Activated CD4-positive, alpha-beta T cell treated with anti-CD3 and anti-CD28 coated beads, Interleukin-2, amount 10 ng/mL, durations not matched to agents 24 days and 14 days (primary cell): Measurements from ENCODE around the gene FBH1. TPM values are rescaled to one million over a fixed set of nuclear protein-coding genes. Genes with fewer than 3 reads are reported as not detected.

Experiments used
- DNase-seq: peaks from one replicate; pipeline ENCODE4 v3.0.0; 2022
- H3K27ac Mint-ChIP-seq: one replicate; pipeline ENCODE4 v1.8.0; 2022; ENCODE audit warnings: mild to moderate bottlenecking, mixed read lengths
- H3K27me3 Mint-ChIP-seq: one replicate; pipeline ENCODE4 v1.8.0; 2022; ENCODE audit warnings: mixed read lengths
- H3K36me3 Mint-ChIP-seq: one replicate; pipeline ENCODE4 v1.8.0; 2022; ENCODE audit warnings: low read depth, mild to moderate bottlenecking, mixed read lengths
- H3K4me1 Mint-ChIP-seq: one replicate; pipeline ENCODE4 v1.8.0; 2021; ENCODE audit warnings: mixed read lengths
- H3K4me3 Mint-ChIP-seq: one replicate; pipeline ENCODE4 v1.8.0; 2022; ENCODE audit warnings: mild to moderate bottlenecking, moderate library complexity, mixed read lengths
- H3K9me3 Mint-ChIP-seq: one replicate; pipeline ENCODE4 v1.8.0; 2021; ENCODE audit warnings: mixed read lengths
- intact Hi-C: fragments of 100-400 bp; cut with micrococcal nuclease; formaldehyde crosslinking; loops from one replicate; pipeline ENCODE4 v1.15.1; 2023
- total RNA-seq: library from RNA; stranded (reverse); gene quantifications from 2 replicates; pipeline ENCODE4 v1.2.3, GENCODE V29; 2022

The FBH1 gene
- total RNA-seq, 1 donor from 2014 or later, result 58.4 TPM

GRCh38 chr10:5888843-5889623 lies 1.0 kb upstream of the FBH1 start:
- peak overlapping the region; percentile 87 for H3K4me3 Mint-ChIP-seq
- H3K27me3 Mint-ChIP-seq, result no peaks in the 10 kb centered on the region
- no peaks in the 10 kb centered on the region for H3K9me3 Mint-ChIP-seq
- H3K36me3 Mint-ChIP-seq, result peaks cover 43% of the 10 kb centered on the region
- peaks cover 38% of the 10 kb centered on the region for H3K4me1 Mint-ChIP-seq
- peak; percentile 86 for DNase-seq
- H3K27ac Mint-ChIP-seq, result peak overlapping the region; percentile 74
- intact Hi-C loops, result loop anchor here (5.0 kb wide), 2 partner anchors 163 to 197 kb away; no protein-coding TSS in a partner anchor

GRCh38 chr10:5890452-5890915 lies 441 bp downstream of the FBH1 start:
- intact Hi-C loops, result loop anchor here (1.0 to 10.0 kb wide), 3 partner anchors 77 to 446 kb away; partner anchors contain the start of genes GDI2 and IL15RA

GRCh38 chr10:5891009-5891408 lies 966 bp downstream of the FBH1 start:
- H3K27ac Mint-ChIP-seq, result peak overlapping the region; percentile 85
- no peak for DNase-seq
- no peaks in the 10 kb centered on the region for H3K9me3 Mint-ChIP-seq
- no peaks in the 10 kb centered on the region for H3K27me3 Mint-ChIP-seq
- intact Hi-C loops, result loop anchor here (2.0 to 10.0 kb wide), 2 partner anchors 86 to 446 kb away; partner anchors contain the start of gene IL15RA
- H3K36me3 Mint-ChIP-seq, result peaks cover 46% of the 10 kb centered on the region
- peaks cover 51% of the 10 kb centered on the region for H3K4me1 Mint-ChIP-seq
- peak overlapping the region; percentile 94 for H3K4me3 Mint-ChIP-seq

More at GRCh38 chr10:5890452-5890915, 441 bp downstream of the FBH1 start:
- peak; percentile 76 for DNase-seq
- Mint-ChIP-seq H3K27me3 (no peaks in the 10 kb centered on the region), H3K27ac (peak overlapping the region; percentile 85), H3K9me3 (no peaks in the 10 kb centered on the region), H3K4me1 (peaks cover 46% of the 10 kb centered on the region), H3K36me3 (peaks cover 46% of the 10 kb centered on the region), H3K4me3 (peak overlapping the region; percentile 94)

- peaks cover 56% of the 10 kb centered on the region for H3K4me1 Mint-ChIP-seq
- H3K4me3 Mint-ChIP-seq, result peak overlapping the region; percentile 26
- intact Hi-C loops, result loop anchor here (10.0 kb wide), 1 partner anchor 447 kb away; no protein-coding TSS in a partner anchor
- H3K27me3 Mint-ChIP-seq, result no peaks in the 10 kb centered on the region
- no peak overlapping the region for H3K27ac Mint-ChIP-seq
- DNase-seq, result no peak
- H3K9me3 Mint-ChIP-seq, result no peaks in the 10 kb centered on the region
- peaks cover 45% of the 10 kb centered on the region for H3K36me3 Mint-ChIP-seq
These were observed 2.0 kb downstream of the FBH1 start for GRCh38 chr10:5892007-5892406.

- no peaks in the 10 kb centered on the region for H3K27me3 Mint-ChIP-seq
- intact Hi-C loops, result loop anchor here (10.0 kb wide), 1 partner anchor 449 kb away; no protein-coding TSS in a partner anchor
- no peak for DNase-seq
- no peak overlapping the region for H3K27ac Mint-ChIP-seq
- peaks cover 49% of the 10 kb centered on the region for H3K4me1 Mint-ChIP-seq
- H3K4me3 Mint-ChIP-seq, result no peak overlapping the region
- peaks cover 50% of the 10 kb centered on the region for H3K36me3 Mint-ChIP-seq
- no peaks in the 10 kb centered on the region for H3K9me3 Mint-ChIP-seq
These were observed 3.3 kb downstream of the FBH1 start for GRCh38 chr10:5893321-5893720.

GRCh38 chr10:5894403-5894802 lies 4.4 kb downstream of the FBH1 start:
- peaks cover 56% of the 10 kb centered on the region for H3K36me3 Mint-ChIP-seq
- no peak for DNase-seq
- no peaks in the 10 kb centered on the region for H3K9me3 Mint-ChIP-seq
- intact Hi-C loops, result loop anchor here (10.0 kb wide), 1 partner anchor 450 kb away; no protein-coding TSS in a partner anchor
- peaks cover 43% of the 10 kb centered on the region for H3K4me1 Mint-ChIP-seq
- H3K4me3 Mint-ChIP-seq, result no peak overlapping the region
- H3K27me3 Mint-ChIP-seq, result no peaks in the 10 kb centered on the region
- no peak overlapping the region for H3K27ac Mint-ChIP-seq

GRCh38 chr10:5894873-5895272 lies 4.8 kb downstream of the FBH1 start:
- intact Hi-C loops, result loop anchor here (10.0 kb wide), 1 partner anchor 450 kb away; no protein-coding TSS in a partner anchor
- Mint-ChIP-seq H3K27ac (peak overlapping the region; percentile 10), H3K4me3 (no peak overlapping the region), H3K36me3 (peaks cover 56% of the 10 kb centered on the region), H3K9me3 (no peaks in the 10 kb centered on the region), H3K4me1 (peaks cover 43% of the 10 kb centered on the region), H3K27me3 (no peaks in the 10 kb centered on the region)
- no peak for DNase-seq

- peaks cover 58% of the 10 kb centered on the region for H3K36me3 Mint-ChIP-seq
- no peak for DNase-seq
- intact Hi-C loops, result loop anchor here (10.0 kb wide), 1 partner anchor 451 kb away; no protein-coding TSS in a partner anchor
- H3K9me3 Mint-ChIP-seq, result no peaks in the 10 kb centered on the region
- peaks cover 43% of the 10 kb centered on the region for H3K4me1 Mint-ChIP-seq
- no peaks in the 10 kb centered on the region for H3K27me3 Mint-ChIP-seq
- H3K4me3 Mint-ChIP-seq, result peak overlapping the region; percentile 56
- peak overlapping the region; percentile 58 for H3K27ac Mint-ChIP-seq
These were observed 5.3 kb downstream of the FBH1 start for GRCh38 chr10:5895365-5895764.

GRCh38 chr10:5895804-5896203 lies 5.8 kb downstream of the FBH1 start:
- H3K36me3 Mint-ChIP-seq, result peaks cover 58% of the 10 kb centered on the region
- intact Hi-C loops, result loop anchor here (10.0 kb wide), 1 partner anchor 451 kb away; no protein-coding TSS in a partner anchor
- peak overlapping the region; percentile 56 for H3K4me3 Mint-ChIP-seq
- peaks cover 41% of the 10 kb centered on the region for H3K4me1 Mint-ChIP-seq
- no peaks in the 10 kb centered on the region for H3K27me3 Mint-ChIP-seq
- H3K9me3 Mint-ChIP-seq, result no peaks in the 10 kb centered on the region
- H3K27ac Mint-ChIP-seq, result peak overlapping the region; percentile 58
- DNase-seq, result peak; percentile 68

GRCh38 chr10:5896208-5897052 lies 6.4 kb downstream of the FBH1 start:
- no peak for DNase-seq
- Mint-ChIP-seq H3K36me3 (peaks cover 58% of the 10 kb centered on the region), H3K27me3 (no peaks in the 10 kb centered on the region), H3K4me3 (peak overlapping the region; percentile 56), H3K4me1 (peaks cover 35% of the 10 kb centered on the region), H3K9me3 (no peaks in the 10 kb centered on the region), H3K27ac (peak overlapping the region; percentile 58)
- intact Hi-C loops, result loop anchor here (10.0 kb wide), 1 partner anchor 452 kb away; no protein-coding TSS in a partner anchor

GRCh38 chr10:5897053-5897340 lies 7.0 kb downstream of the FBH1 start:
- intact Hi-C loops, result loop anchor here (10.0 kb wide), 1 partner anchor 452 kb away; no protein-coding TSS in a partner anchor
- Mint-ChIP-seq H3K36me3 (peaks cover 58% of the 10 kb centered on the region), H3K4me3 (no peak overlapping the region), H3K9me3 (no peaks in the 10 kb centered on the region), H3K27me3 (no peaks in the 10 kb centered on the region), H3K27ac (no peak overlapping the region), H3K4me1 (peaks cover 33% of the 10 kb centered on the region)
- DNase-seq, result no peak

- Mint-ChIP-seq H3K27ac (no peak overlapping the region), H3K4me1 (peaks cover 28% of the 10 kb centered on the region), H3K27me3 (no peaks in the 10 kb centered on the region), H3K4me3 (no peak overlapping the region), H3K36me3 (peaks cover 60% of the 10 kb centered on the region), H3K9me3 (no peaks in the 10 kb centered on the region)
- intact Hi-C loops, result loop anchor here (10.0 kb wide), 1 partner anchor 453 kb away; no protein-coding TSS in a partner anchor
- DNase-seq, result no peak
These were observed 7.5 kb downstream of the FBH1 start for GRCh38 chr10:5897504-5897903.

- no peaks in the 10 kb centered on the region for H3K9me3 Mint-ChIP-seq
- intact Hi-C loops, result loop anchor here (10.0 kb wide), 1 partner anchor 453 kb away; no protein-coding TSS in a partner anchor
- H3K27ac Mint-ChIP-seq, result no peak overlapping the region
- peaks cover 24% of the 10 kb centered on the region for H3K4me1 Mint-ChIP-seq
- peaks cover 60% of the 10 kb centered on the region for H3K36me3 Mint-ChIP-seq
- no peak overlapping the region for H3K4me3 Mint-ChIP-seq
- H3K27me3 Mint-ChIP-seq, result no peaks in the 10 kb centered on the region
- DNase-seq, result no peak
These were observed 8.1 kb downstream of the FBH1 start for GRCh38 chr10:5898163-5898562.
